GM12864 (cell line): ENCODE results near the gene DOCK3.

Experiments used
- DNase-seq: peaks from one replicate; pipeline ENCODE4 v3.0.0-alpha.2; 2011; ENCODE audit warnings: low read depth
- H3K4me3 ChIP-seq: 2 replicates; pipeline ENCODE4 v1.5.1; 2011; ENCODE audit warnings: mild to moderate bottlenecking, low read depth, low read length, control low read depth
- CTCF ChIP-seq: IDR thresholded peaks from 2 replicates; pipeline ENCODE4 v1.5.1; 2011; ENCODE audit warnings: low read depth, mild to moderate bottlenecking, moderate library complexity, low read length, control low read depth, inconsistent platforms; ENCODE audit errors: missing control alignments

The DOCK3 gene

DNA sequence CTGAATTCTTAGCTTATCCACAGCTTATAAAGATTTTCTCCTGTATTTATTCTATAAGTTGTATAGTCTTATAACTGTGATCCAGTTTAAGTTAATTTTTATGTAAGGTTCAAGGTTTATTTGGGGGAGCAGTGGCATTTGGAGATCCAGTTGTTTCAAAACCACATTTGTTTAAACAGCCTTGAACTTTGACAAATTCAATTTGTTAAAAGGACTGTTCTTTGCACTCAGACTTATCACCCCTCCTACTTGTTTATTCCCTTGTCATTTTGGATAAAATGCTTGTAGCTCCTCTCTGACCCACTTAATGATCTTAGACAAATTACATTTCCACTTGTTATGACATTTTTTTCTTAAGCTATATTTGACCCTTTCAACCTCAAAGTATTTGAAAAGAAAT, 327.8 kb downstream of the DOCK3 start:
- no peak overlapping the region for H3K4me3 ChIP-seq
- no peak for DNase-seq
- no peak for TF ChIP-seq CTCF

DNA sequence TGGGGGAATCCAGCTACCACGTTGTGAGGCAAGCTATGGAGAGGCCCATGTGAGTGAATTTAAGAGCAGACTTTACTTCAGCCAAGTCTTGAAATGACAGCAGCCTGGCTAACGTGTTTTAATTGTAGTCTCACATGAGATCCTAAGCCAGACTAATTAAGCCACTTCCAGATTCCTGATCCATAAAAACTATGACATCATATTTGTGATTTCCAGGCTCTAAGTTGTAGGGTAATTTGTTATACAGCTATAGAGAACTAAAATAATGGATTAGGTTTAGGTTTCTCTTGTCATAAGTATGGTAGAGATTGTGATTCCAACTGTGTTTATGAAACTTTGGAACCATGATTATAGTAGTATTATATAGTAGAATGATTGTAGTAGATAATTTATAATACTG, 329.5 kb downstream of the DOCK3 start:
- DNase-seq, result no peak
- no peak for TF ChIP-seq CTCF
- H3K4me3 ChIP-seq, result no peak overlapping the region

DNA sequence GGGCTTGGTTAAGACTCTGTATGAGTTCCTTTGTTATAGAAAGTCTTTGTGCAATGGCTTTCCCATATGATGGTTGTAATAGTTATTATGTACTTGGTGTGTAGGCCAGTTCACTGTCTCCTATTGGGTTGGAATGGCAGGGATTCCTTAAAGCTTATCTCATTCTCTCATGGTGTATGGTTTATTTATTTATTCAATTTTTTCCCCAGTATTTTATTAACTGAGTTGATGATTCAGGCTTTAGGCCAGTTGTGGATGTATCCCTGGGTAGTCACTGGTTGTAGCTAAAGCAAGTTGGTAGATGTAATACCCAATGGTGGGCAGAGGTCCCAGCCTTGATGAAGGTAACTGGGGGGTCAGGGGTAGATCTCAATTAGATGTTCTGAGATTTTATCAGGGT, 349.4 kb downstream of the DOCK3 start:
- no peak overlapping the region for H3K4me3 ChIP-seq
- TF ChIP-seq CTCF, result no peak
- DNase-seq, result no peak

GRCh38 chr3:51024765-51025632, 350.3 kb downstream of the DOCK3 start:
- DNase-seq, result peak; percentile 15
- H3K4me3 ChIP-seq, result no peak overlapping the region
- TF ChIP-seq CTCF, result no peak

DNA sequence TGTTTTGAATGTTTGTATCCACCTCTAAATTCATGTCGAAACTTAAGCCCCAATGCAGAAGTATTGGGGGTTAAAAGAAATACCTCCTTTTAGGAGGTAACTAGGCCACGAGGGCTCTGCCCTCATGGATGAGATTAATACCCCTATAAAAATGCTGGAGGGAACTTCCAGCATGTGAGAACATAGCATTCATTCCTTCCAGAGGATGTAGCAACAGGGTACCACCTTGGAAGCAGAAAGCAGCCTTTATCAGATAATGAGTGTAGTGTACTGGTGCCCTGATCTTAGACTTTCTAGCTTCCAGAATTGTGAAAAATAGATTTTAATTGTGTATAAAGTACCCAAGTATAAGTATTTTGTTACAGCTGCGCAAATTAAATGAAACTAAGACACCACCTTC, 356.9 kb downstream of the DOCK3 start:
- no peak overlapping the region for H3K4me3 ChIP-seq
- TF ChIP-seq CTCF, result no peak
- DNase-seq, result no peak

- DNase-seq, result no peak
- no peak for TF ChIP-seq CTCF
- no peak overlapping the region for H3K4me3 ChIP-seq
These were observed 360.9 kb downstream of the DOCK3 start for GRCh38 chr3:51035630-51036029.

GRCh38 chr3:51044982-51045381, 370.3 kb downstream of the DOCK3 start:
- no peak overlapping the region for H3K4me3 ChIP-seq
- DNase-seq, result no peak
- TF ChIP-seq CTCF, result no peak
